Measurements from ENCODE around the gene CD58.

Gene CD58

GRCh38 chr1:116540088-116540487 lies 30.7 kb downstream of the CD58 start:
- no peak for DNase-seq (ENCODE audit: low read depth)

DNA sequence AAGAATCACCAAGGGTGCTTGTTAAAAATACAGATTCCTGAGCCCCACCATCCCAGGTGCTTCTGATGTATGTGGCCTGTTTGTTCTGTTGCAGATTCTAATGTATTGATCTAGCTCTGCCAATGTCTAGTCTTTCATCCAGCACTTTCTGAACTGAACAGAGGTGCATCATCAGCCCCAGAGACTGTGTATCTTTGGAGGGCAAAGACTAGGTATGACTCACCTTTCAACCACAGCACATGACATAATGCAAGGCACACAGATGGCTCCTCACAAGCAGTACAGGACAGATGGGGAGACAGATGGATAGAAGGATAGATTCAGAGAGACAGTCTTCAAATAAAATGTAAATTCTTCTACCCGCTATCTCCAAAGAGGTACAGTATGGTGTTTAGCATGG lies 32.3 kb downstream of the CD58 start:
- peak; percentile 17 for DNase-seq (ENCODE audit: low read depth)

GRCh38 chr1:116537898-116538297 lies 32.9 kb downstream of the CD58 start:
- no peak for DNase-seq (ENCODE audit: low read depth)

DNA sequence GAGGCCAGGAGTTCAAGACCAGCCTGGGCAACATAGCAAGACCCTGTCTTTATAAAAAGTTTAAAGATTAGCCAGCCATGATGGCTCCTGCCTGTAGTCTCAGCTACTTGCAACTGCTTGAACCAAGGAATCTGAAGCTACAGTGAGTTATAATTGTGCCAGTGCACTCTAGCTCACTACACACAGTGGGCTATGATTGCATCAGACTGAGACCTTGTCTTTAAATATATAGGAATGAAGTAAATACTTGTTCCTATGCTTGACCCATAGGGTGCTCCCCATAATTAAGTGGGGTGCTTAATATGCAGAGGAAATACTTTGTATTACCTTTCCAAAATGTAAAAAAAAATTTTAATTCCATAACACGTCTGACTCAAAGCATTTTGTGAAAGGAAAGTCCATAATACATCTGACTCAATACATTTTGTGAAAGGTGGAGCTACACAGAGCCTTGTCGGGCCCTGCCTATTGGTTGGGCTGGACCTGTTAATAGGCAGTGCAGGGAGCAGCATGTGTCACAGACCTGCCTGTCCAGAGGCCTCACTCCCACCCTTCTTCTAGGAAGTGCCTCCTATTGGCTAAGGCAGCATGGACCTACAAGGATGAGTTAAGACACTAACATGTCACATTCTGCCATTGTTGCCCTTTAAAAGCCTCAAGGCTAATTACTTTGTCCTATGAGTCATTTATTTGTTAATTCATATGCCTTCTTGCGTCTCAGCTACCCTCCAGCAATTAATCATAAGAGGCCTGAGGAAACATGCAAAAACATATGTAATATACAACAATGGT lies 33.6 kb downstream of the CD58 start:
- DNase-seq (ENCODE audit: low read depth) = no peak

GRCh38 chr1:116534014-116534739 lies 36.6 kb downstream of the CD58 start:
- no peak for DNase-seq (ENCODE audit: low read depth)

GRCh38 chr1:116533429-116533820 lies 37.4 kb downstream of the CD58 start:
- no peak for DNase-seq (ENCODE audit: low read depth)

DNA sequence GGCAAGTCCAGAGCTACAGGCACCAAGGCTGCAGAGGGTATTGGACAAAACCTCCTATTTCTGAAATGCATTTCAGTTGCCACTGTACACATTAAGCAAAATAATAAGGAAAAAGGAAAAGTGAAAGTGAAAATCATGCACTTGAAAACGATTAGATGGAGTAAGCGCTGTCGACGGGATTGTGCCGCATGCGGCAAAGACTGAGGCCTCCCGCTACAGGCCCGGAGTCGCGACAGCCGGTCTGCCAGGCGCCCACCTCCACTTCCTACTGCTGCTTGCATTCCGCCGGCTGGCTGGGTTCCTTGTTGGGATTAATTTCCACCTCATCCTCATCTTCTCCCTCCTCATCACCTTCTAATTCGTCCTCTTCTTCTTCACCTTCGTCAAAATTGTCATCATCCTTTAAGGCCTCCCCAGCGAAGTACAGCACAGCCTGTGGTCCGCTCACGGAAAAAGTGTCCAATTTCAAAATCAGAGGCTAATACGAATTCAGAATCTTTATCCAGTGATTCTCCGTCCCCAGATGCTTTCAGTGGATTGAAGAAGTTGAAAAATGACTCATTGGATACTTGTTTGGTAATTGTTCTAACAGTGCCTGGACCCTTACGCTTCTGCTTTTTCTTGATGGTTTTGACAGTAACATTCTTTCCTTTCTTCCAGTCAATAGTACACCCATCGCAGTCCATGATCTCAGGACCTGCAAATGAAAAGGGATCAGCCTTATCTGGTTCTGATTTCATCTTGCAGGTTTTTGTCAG lies 38.0 kb downstream of the CD58 start:
- DNase-seq (ENCODE audit: low read depth) = no peak

DNA sequence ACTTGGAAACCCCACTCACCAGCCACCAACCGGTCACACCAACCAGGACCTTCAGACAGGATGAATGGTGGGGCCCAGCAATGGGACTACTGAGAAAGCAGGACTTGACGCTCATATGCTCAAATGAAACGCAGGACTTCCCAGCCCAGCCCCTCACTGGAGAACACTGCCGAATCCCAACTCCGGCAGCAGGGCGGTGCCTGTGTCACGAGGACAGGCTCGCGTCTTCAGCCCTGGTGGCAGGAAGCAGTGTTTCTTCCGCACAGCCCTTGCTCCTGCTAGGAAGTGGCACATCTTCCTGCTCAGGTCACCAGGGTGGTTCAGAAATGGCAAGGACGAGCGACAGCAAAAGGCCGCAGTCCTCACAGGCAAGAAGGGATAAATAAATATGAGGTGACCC lies 38.9 kb downstream of the CD58 start:
- DNase-seq (ENCODE audit: low read depth) = no peak

DNA sequence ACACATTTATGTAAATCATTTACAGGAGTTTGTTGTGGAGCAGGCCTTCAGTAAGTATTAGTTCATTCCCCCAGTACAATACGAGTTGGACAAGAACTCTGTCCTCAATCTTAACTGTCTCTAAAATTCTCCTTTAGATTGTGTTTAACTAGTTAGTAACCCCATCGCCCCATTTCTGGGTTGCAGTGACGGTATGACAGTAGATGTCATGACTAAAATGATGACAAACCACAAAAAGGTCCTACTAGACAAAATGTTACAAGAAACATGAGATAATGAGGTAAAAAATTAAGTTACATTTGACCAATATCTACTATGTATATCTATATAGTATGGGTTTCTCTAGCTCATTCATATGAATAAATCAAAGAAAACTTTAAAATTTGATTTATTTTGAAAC lies 41.1 kb downstream of the CD58 start:
- no peak for DNase-seq (ENCODE audit: low read depth)

- no peak for DNase-seq (ENCODE audit: low read depth)
Measured at GRCh38 chr1:116529199-116529631, 41.6 kb downstream of the CD58 start.

DNA sequence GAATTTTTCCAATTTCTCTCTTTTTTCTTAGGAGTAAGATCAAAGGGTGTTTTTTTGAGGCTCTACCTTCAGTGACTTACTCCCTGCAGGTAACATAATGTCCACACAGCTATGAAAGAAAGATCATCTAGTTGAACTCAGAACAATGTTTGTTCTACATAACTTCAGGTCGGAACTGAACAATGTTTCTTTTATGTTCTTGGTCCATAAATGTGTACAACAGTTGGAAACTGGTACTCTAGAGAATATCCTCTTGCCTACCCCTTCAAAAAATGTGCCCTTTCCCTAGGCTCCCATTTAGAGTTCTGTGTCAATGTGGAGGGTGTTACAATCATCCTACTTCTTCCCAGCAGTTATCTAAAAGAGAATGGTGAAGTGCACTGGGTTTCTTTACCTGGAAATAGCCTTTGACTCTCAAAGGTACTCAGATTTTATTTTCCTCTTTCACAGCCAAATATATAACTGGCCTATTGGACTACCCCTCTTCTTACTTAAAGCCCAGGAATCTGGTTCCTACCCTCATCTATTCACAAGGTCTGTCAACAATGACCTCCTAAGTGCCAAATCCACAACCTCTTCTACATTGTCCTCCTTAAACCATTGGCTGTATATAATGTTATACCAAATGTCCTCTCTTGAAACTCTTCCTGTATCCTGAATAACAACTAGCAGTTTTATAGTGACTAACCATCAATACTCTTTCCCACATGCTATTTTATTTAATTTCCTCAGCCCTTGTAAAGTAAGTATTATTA lies 42.3 kb downstream of the CD58 start:
- no peak for DNase-seq (ENCODE audit: low read depth)

DNA sequence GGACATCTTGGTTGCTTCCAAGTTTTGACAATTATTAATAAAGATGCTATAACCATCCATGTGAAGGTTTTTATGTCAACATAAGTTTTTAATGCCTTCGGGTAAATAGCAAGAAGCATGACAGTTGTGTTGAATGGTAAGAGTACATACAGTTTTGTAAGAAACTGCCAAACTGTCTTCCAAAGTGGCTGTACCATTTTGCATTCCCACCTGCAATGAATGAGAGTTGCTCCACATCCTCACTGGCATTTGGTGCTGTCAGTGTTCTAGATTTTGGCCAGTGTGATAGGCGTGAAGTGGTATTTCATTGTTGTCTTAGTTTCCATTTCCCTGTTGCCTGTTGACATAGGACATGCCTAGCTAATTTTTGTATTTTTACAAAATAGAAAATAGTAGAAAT lies 45.4 kb downstream of the CD58 start:
- no peak for DNase-seq (ENCODE audit: low read depth)

GRCh38 chr1:116521186-116521585 lies 49.6 kb downstream of the CD58 start:
- no peak for DNase-seq (ENCODE audit: low read depth)

- DNase-seq (ENCODE audit: low read depth) = no peak
Measured at GRCh38 chr1:116518400-116518799, 52.4 kb downstream of the CD58 start.

GRCh38 chr1:116516631-116517030 lies 54.2 kb downstream of the CD58 start:
- DNase-seq (ENCODE audit: low read depth) = no peak

DNA sequence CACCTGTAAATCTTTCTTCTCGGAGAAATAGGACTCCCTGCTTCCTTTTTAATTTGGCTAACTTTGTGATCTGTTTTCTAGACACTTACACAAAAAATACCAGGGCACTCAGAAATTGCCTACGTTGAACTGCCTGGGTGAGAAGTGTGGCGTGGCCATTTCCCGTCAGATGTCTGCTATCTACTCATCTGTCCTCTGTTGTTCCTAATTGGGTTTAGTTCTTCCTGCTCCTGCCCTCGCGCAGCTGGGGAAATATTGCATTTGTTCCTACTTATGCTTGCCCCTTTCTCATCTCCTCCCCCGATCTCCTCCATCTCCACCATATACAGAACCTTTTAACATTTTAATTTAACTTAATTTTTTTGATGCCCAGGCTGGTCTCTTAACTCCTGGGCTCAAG lies 55.1 kb downstream of the CD58 start:
- no peak for DNase-seq (ENCODE audit: low read depth)

DNA sequence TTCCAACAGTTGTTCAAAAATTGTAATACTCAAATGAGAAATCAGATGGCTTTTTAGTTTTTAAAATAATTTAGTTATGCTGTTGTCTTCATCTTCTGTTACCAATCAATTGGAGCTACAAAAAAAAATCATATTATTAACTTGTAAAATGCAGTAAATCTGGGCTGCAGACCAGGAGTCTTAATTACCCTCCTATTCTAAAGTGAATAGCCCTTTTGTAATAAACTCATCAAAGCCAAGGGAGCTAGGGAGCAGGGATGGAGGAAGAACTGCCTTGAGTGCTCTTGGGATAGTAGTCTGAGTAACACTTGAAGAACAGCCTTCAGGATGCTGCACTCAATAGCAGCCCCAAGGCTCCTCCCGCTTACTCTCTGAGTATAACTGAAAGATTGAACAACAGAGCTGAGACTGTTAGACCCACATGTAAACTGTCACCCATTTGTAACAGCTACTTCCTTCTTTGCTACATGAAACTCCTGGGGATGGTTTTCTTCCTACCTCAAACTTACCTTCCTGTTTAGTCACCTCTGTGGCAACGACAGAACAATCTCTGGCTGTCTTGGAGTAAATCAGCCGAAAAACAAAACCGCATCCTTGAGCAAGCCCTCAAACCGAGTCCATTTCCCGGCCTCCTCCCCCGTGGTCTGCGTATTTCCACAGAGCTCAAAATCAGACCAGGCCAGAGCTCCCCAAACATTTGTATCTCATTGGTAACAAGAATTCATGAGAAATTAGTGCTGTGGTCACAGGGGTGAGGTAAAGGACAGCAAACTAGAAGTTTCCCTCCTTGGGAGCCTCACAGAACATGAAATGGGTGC lies 55.9 kb downstream of the CD58 start:
- no peak for DNase-seq (ENCODE audit: low read depth)

DNA sequence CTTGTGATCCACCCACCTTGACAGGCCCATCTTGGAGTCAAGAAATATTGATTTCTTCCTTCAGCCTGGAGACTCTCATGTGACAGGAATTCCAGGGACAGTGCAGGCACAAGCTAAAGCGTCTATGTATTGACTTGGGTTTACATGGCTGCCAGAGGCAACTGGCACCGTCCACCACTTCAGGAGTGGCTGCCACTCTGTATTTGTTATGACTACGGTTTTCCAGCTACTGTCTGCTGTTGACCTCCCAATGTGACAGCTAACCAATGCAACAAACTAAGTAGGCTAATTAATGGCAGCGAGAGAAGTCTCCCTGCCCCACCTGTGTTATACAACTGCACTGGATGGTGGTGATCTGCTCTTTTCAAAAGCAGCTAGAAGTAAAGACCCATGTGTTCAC lies 56.9 kb downstream of the CD58 start:
- no peak for DNase-seq (ENCODE audit: low read depth)

DNA sequence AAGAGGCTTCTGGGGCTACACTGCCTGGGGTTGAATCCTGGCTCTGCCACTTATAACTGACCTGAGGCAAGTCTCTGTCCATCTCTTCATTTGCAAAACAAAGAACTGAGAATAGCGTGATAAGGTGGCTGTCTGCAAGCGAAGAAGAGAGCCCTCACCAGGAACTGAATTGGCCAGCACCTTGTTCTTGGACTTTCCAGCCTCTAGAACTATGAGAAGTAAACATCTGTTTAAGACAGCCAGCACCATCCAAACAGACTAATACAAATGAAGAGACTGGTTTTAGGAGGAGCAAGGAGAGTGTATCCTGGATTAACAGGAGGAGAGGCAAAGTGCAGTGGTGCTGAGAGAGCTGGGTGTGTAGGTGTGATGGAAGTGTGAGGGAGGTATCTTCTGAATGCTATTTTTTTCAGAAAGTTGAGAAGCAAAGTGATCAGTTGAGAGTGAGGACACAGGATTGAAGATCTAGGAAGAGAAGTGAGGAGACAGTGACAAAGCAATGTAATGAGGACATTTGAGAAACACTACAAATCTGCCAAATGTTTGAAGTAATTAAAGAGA lies 59.3 kb downstream of the CD58 start:
- no peak for DNase-seq (ENCODE audit: low read depth)

DNA sequence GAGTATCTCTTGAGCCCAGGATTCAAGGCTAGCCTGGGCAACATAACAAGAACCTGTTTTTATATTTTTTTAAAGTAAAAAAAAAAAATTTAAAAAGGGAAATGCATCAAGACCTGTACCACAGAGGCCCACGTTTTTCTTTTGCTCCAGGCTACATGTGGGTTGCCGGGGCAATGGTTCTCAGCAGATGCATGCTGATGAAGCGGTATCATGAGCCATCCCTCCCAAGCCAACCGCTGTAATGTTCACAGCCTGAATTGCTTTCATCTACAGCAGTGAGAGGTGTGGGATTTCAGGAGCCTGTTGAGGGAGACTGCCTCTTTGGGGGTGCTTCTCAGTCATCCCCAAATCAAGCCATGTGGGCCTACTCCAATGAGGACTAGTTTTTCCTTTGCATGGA lies 60.5 kb downstream of the CD58 start:
- no peak for DNase-seq (ENCODE audit: low read depth)
